GM12892 (cell line): ENCODE data around the gene ZNF385C.
"Not testable (repeated sequence)": the region's sequence is repeated elsewhere in the genome, so short reads cannot be mapped to it uniquely, and the experiment has no call there.

ENCODE experiments used
- POLR2A ChIP-seq: IDR thresholded peaks from 2 replicates; pipeline ENCODE4 v1.6.1; 2011; ENCODE audit warnings: low read depth, low read length, control low read depth
- TAF1 ChIP-seq: IDR thresholded peaks from 2 replicates; pipeline ENCODE4 v1.6.1; 2011; ENCODE audit warnings: low read depth, mild to moderate bottlenecking, control low read depth, low read length, borderline replicate concordance

GRCh38 chr17:42012363-42012762 is 85.9 kb downstream of the ZNF385C start:
- TF ChIP-seq TAF1, POLR2A: not testable (repeated sequence)
